Activated CD8-positive, alpha-beta memory T cell treated with anti-CD3 and anti-CD28 coated beads, Interleukin-2, amount 50 U/mL, for 24 hours (primary cell): ENCODE data around the gene LGR6.
"Not testable (repeated sequence)": the region's sequence is repeated elsewhere in the genome, so short reads cannot be mapped to it uniquely, and the experiment has no call there.

Experiments used
- DNase-seq: peaks from one replicate; pipeline ENCODE4 v3.0.0-alpha.2; 2020; ENCODE audit errors: extremely low read depth

LGR6 gene

DNA sequence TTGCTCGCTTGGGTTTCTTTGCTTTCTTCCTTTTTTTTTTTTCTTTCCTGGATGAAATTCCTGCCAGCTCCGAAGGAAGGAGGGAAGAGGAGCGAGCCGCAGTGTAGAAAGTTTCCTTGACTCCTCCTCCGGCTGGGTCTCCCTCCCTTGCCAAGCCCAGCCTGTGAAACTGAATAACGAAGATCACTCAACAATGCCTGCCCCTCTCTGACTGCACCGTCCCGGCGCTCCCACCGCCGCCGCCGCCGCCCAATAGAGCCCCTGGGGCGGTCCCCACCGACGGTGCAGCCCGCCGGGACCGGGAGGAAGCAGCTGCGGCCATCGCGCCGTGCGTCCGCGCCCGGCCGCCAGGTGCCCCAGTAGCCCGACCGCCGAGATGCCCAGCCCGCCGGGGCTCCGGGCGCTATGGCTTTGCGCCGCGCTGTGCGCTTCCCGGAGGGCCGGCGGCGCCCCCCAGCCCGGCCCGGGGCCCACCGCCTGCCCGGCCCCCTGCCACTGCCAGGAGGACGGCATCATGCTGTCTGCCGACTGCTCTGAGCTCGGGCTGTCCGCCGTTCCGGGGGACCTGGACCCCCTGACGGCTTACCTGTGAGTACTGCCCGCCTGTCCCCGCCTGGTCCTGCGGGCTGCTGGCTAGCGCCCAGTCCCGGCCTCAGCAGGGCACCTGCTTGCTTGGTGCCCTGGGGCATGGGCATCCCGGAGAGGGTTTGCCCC lies at the start of gene LGR6:
Gene LGR6, plus strand, starts transcription at position 186 of the 714 bp plus-strand sequence. Its CDS starts 191 bp downstream, at position 377.
- DNase-seq, result no peak

- no peak for DNase-seq
These were observed 49.1 kb upstream of the LGR6 start, which contains the start of gene ARL8A for GRCh38 chr1:202144402-202145067. Gene ARL8A (minus strand): TSS chr1:202144737. CDS start chr1:202144572, 165 bp downstream.

- no peak for DNase-seq
These were observed 48.4 kb upstream of the LGR6 start for GRCh38 chr1:202145068-202145743.

DNA sequence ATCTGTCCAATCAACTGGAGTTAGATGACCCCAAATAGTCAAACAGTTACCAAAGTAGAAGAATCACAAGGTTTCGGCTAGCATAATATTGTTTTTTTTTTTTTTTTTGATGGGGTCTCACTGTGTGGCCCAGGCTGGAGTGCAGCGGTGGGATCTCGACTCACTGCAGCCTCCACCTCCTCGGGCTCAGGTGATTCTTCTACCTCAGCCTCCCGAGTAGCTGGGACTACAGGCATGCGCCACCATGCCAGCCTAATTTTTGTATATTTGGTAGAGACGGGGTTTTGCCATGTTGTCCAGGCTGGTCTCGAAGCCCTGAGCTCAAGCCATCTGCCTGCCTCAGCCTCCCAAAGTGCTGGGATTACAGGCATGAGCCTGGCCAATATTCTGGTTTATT lies 47.9 kb upstream of the LGR6 start:
- not testable (repeated sequence) for DNase-seq

GRCh38 chr1:202146279-202146678 lies 47.3 kb upstream of the LGR6 start:
- no peak for DNase-seq

GRCh38 chr1:202146993-202147392 lies 46.6 kb upstream of the LGR6 start:
- no peak for DNase-seq

- DNase-seq, result no peak
These were observed 45.2 kb upstream of the LGR6 start for GRCh38 chr1:202148391-202148790.

DNA sequence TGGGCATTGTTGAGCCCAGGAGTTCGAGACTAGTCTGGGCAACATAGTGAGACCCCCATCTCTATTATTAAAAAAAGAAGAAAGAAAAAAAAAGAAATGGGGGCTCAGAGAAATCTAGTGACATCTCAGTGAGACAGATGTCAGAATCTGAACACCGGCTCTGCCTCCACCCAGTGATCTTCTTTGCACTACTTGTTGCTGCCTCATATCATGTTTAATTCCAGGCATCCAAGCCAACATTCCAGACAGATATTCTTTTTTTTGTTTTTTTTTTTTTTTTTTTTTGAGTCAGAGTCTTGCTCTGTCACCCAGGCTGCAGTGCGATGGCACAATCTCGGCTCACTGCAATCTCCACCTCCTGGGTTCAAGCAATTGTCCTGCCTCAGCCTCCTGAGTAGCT lies 44.0 kb upstream of the LGR6 start:
- DNase-seq, result no peak

- DNase-seq, result no peak
These were observed 43.4 kb upstream of the LGR6 start for GRCh38 chr1:202150187-202150586.

GRCh38 chr1:202150602-202151001 lies 43.0 kb upstream of the LGR6 start:
- no peak for DNase-seq

DNA sequence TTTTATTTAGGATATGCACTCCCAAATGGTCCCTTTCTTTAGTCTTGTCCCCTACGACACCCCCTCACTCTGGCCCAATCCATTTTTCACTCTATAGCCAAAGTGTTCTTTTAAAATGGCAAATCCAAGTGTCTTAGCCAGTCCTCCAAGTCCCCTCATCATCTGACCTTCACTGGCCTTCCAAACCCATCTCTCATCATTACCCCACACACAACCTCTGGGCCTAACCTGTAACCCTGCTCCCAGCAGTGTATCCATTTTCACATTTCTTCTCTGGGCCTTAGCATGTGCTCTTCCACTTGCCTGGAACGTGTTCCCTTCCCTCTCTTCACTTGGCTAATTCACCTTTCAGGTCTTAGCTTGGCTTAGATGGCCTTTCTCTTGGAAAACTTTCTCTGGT lies 42.6 kb upstream of the LGR6 start:
- DNase-seq, result no peak

- no peak for DNase-seq
These were observed 41.2 kb upstream of the LGR6 start for GRCh38 chr1:202152399-202152798.

- DNase-seq, result no peak
These were observed 40.3 kb upstream of the LGR6 start for GRCh38 chr1:202153284-202153683.

DNA sequence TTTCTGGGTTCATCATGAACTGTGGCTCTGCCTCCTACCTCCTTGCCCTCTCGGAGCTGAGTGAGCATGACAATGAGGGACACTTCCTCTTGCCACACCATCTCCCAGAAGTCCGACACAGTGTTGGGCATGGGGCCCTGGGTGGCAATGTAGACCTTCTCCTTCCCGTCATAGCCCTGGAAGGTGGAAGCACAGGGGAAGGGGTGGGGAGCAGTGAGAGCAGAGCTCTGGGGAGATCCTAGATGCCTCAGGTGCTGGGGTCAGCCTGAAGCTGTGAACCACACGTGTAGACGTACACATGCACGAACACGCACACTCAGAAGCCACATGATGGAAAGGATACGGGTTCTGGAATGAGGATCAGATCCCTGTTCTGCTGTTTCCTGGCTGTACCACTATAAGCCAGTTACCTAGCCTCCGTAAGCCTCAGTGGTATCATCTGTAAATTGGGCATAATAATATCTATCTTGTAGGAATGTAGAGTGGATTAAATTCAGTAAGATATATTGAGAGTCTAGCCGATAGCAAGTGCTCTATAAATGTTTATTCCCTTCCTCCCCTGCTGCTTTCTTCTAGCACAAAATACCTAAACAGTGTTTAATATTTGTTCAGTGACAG lies 39.3 kb upstream of the LGR6 start:
- DNase-seq, result no peak

DNA sequence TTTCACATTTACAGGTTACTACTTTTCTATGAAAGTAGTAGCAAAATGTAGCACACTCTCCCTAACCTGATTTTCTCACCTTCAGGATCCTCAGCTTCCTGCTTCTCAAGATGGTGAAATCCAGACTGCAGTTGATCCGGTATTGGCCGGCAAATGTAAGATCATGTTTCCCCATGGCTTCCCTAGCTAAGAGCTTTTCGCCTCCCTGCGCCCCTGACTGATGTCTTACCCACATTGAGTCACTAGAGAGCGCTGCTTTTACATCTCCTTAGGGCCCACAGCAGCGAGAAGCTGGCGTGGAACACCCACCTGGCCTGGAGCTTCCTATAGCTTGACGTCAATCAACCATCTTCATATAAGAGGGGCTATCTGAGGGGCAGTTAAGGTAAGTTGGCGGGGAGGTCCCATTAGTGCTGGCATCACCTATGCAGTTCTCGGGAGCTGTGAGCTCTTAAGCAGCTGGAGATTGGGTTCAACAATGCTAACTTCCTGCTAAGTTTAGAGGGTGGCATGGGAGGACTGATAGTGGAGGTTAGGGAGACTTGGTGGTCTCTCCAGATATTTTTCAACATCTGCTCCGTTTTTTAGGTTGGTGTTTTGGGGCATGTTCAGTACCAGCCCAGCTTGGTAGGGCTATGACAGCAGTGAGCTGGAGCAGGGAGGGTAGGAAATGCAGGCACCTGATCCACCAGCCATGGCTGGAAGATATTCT lies 38.7 kb upstream of the LGR6 start:
- no peak for DNase-seq

DNA sequence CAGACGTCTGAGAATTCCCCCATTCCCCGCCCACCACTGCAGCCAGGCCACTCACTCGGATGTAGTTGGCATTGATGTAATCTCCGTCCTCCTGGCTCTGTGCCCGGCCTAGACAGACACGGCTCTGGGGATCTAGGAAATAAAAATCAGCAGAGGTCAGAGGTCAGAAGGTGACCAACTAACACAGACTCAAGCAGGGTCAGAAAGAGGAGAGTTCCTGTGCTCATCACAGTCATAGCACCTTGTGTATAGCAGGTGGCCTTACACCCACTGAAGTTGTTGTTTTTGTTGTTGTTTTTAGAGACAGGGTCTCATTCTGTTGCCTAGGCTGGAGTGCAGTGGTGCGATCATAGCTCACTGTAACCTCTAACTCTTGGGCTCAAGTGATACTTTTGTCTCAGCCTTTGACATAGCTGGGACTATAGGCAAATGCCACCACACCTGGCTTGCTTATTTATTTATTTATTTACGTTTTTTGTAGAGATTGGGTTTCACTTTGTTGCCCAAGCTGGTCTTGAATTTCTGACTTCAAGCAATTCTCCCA lies 38.0 kb upstream of the LGR6 start:
- DNase-seq, result no peak

- no peak for DNase-seq
These were observed 37.0 kb upstream of the LGR6 start for GRCh38 chr1:202156590-202156989.

DNA sequence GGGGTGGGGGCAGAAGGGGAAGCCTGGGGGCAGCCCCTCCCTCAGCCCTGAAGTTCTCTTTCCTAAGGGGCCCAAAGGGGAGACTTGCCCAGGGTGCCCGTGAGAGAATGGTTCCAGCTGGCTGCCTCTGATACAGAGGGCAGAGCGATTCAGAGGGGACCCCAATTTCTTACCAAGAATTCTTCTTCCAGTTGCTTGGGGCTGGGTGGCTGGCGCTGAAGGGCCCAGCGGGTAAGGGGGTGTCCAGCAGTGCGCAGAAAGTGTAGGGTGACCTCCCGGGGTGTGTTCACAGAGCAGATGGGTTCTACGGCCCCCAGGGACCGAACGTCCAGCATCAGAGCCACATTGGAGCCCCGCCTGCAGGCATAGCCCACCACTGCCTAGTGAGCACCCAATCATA lies 35.7 kb upstream of the LGR6 start:
- no peak for DNase-seq

- DNase-seq, result no peak
These were observed 34.6 kb upstream of the LGR6 start for GRCh38 chr1:202158810-202159533.

GRCh38 chr1:202159534-202160371 lies 33.8 kb upstream of the LGR6 start:
- DNase-seq, result no peak
